NT2/D1 (cell line): Measurements from ENCODE around the gene POLG.

Experiments
- DNase-seq: peaks from one replicate; pipeline ENCODE4 v3.0.0-alpha.2; 2011; ENCODE audit warnings: low read depth, low spot score
- H3K27me3 ChIP-seq: 2 replicates; pipeline ENCODE4 v1.6.0; 2011; ENCODE audit warnings: mild to moderate bottlenecking; ENCODE audit not compliant: insufficient read length, insufficient read depth
- H3K36me3 ChIP-seq: 2 replicates; pipeline ENCODE4 v1.6.1; 2011; ENCODE audit warnings: mild to moderate bottlenecking, low read length, mixed read lengths; ENCODE audit not compliant: insufficient read depth, insufficient read length
- H3K4me1 ChIP-seq: 2 replicates; pipeline ENCODE4 v1.5.1; 2011; ENCODE audit not compliant: insufficient read depth, insufficient read length
- H3K4me3 ChIP-seq: 2 replicates; pipeline ENCODE4 v1.5.1; 2011; ENCODE audit warnings: low read depth; ENCODE audit not compliant: insufficient read length
- H3K9ac ChIP-seq: 2 replicates; pipeline ENCODE4 v1.6.0; 2011; ENCODE audit warnings: low read depth; ENCODE audit not compliant: insufficient read length
- H3K9me3 ChIP-seq: 2 replicates; pipeline ENCODE4 v1.5.1; 2011; ENCODE audit warnings: mild to moderate bottlenecking, low read length; ENCODE audit not compliant: insufficient read depth
- SUZ12 ChIP-seq: IDR thresholded peaks from 2 replicates; pipeline ENCODE4 v1.6.1; 2011; ENCODE audit not compliant: insufficient read length, insufficient read depth; ENCODE audit errors: extremely low read depth
- YY1 ChIP-seq: IDR thresholded peaks from 2 replicates; pipeline ENCODE4 v1.6.1; 2011; ENCODE audit not compliant: insufficient read length, insufficient read depth
- ZNF274 ChIP-seq: IDR thresholded peaks from 2 replicates; pipeline ENCODE4 v1.6.1; 2011; ENCODE audit warnings: mild to moderate bottlenecking, low read depth, low read length

Gene POLG

DNA sequence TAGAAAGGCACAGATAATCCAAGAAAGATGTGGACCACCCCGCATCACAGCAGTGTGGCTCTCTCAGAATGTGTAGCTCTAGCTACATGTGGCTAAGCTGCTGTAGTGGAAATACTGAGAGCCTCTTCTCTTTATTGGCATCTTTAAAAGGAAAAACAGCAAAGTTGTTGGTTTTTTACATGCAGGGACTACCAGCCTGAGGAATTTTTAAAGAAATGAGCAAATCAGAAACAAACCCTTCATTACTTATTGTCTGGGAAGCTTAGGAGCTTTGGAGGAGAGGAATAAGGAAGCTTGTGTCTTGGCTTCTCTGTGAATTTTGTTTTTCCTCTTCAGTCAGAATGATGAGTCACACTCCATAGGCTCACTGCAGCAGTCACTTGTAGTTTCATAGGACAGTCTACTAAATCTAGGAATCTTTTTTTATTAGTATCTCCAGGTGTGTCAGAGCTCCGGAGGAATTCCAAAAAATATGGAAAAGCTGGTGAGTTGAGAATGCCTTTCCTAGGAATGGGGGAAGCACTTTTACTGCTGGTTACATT is 27.5 kb downstream of the POLG start:
- Histone ChIP-seq H3K4me1 (no peaks in the 10 kb centered on the region), H3K9me3 (no peaks in the 10 kb centered on the region), H3K9ac (no peak overlapping the region), H3K4me3 (no peak overlapping the region), H3K36me3 (peaks cover 87% of the 10 kb centered on the region), H3K27me3 (no peaks in the 10 kb centered on the region)
- TF ChIP-seq YY1 = no peak
- TF ChIP-seq SUZ12 = no peak
- no peak for TF ChIP-seq ZNF274
- DNase-seq = no peak

GRCh38 chr15:89305395-89305794 is 29.2 kb downstream of the POLG start:
- Histone ChIP-seq H3K4me1 (no peaks in the 10 kb centered on the region), H3K36me3 (peaks cover 90% of the 10 kb centered on the region), H3K9ac (no peak overlapping the region), H3K4me3 (no peak overlapping the region), H3K27me3 (no peaks in the 10 kb centered on the region), H3K9me3 (no peaks in the 10 kb centered on the region)
- no peak for DNase-seq
- TF ChIP-seq ZNF274 = no peak
- TF ChIP-seq SUZ12 = no peak
- TF ChIP-seq YY1 = no peak

GRCh38 chr15:89303986-89304385 is 30.6 kb downstream of the POLG start:
- Histone ChIP-seq H3K9ac (no peak overlapping the region), H3K4me1 (no peaks in the 10 kb centered on the region), H3K36me3 (peaks cover 90% of the 10 kb centered on the region), H3K9me3 (no peaks in the 10 kb centered on the region), H3K4me3 (no peak overlapping the region), H3K27me3 (no peaks in the 10 kb centered on the region)
- no peak for TF ChIP-seq ZNF274
- no peak for TF ChIP-seq SUZ12
- no peak for TF ChIP-seq YY1
- DNase-seq = no peak

DNA sequence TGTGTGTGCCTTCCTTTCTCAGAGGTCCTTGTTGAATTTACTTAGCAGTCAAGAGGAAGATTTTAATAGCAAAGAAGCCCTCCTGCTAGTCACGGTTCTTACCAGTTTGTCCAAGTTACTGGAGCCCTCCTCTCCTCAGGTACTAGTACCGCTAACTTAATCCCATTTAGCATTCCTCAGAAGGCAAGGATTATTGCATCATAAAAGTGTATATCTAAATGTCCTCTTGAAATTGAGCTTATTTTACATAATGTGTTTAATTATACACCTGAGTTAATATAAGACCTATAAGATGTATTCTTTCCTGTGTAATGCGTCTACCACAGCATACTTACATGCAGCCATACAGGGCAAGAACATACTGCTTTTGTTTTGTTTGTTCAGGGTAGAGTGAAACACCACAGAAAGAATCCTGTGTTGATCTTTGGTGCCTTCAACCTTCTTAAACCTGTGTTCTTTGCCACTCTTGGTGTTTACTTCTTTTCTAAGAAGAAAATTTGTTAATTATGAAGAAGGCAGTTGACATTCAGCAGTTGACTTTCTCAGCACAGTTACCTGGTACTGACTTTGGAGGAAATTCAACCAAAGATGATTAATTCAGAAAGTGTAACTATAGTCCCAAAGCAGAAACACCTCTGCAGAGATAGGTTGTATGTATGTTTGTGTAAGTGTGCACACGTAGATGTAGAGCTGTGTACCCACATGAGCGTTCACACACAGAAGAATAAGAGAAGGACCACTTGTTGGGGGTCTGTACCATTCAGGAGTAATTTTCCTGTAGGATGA is 33.1 kb downstream of the POLG start:
- Histone ChIP-seq H3K9me3 (peaks cover 11% of the 10 kb centered on the region; the same call in 1 of the 2 replicates), H3K4me3 (no peak overlapping the region), H3K4me1 (no peaks in the 10 kb centered on the region), H3K27me3 (no peaks in the 10 kb centered on the region), H3K9ac (no peak overlapping the region), H3K36me3 (peaks cover 71% of the 10 kb centered on the region)
- TF ChIP-seq YY1 = no peak
- no peak for TF ChIP-seq ZNF274
- TF ChIP-seq SUZ12 = no peak
- DNase-seq = no peak

DNA sequence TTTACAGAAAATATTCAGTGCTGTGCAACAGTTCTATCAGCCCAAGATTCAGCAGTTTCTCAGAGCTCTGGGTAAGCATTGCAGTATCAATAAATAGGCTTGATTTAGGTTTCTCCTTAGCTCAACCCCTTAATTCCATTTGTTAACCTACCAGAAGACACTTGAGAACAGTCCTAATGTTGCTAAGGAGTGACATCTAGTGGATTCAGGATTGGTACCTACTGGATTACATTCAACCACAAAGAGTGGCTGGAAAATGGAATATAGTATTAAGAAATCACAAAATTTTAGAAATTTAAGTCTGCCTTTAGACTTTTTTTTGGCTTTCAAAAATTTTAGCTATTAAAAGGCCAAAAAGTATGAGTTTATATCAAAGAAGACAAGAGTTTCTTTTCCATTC is 34.7 kb downstream of the POLG start:
- DNase-seq = no peak
- Histone ChIP-seq H3K9me3 (peaks cover 14% of the 10 kb centered on the region; the same call in 1 of the 2 replicates), H3K27me3 (no peaks in the 10 kb centered on the region), H3K9ac (no peak overlapping the region), H3K36me3 (peaks cover 70% of the 10 kb centered on the region), H3K4me3 (no peak overlapping the region), H3K4me1 (no peaks in the 10 kb centered on the region)
- no peak for TF ChIP-seq ZNF274
- TF ChIP-seq YY1 = no peak

- H3K9ac ChIP-seq = no peak overlapping the region
- no peaks in the 10 kb centered on the region for H3K4me1 ChIP-seq
- peaks cover 15% of the 10 kb centered on the region; the same call in 1 of the 2 replicates for H3K9me3 ChIP-seq
- H3K27me3 ChIP-seq = no peaks in the 10 kb centered on the region
- H3K4me3 ChIP-seq = no peak overlapping the region
- no peak for TF ChIP-seq SUZ12
- TF ChIP-seq YY1 = no peak
- no peak for TF ChIP-seq ZNF274
- H3K36me3 ChIP-seq = peaks cover 74% of the 10 kb centered on the region
- no peak for DNase-seq
Measured at GRCh38 chr15:89293012-89293411, 41.6 kb downstream of the POLG start.

GRCh38 chr15:89291934-89292438 is 42.6 kb downstream of the POLG start:
- H3K4me3 ChIP-seq = no peak overlapping the region
- H3K9me3 ChIP-seq = 0 out of 2 replicates have a peak, but pooled peaks cover 5% of the 10 kb centered on the region
- peaks cover 80% of the 10 kb centered on the region for H3K36me3 ChIP-seq
- no peaks in the 10 kb centered on the region for H3K27me3 ChIP-seq
- TF ChIP-seq ZNF274 (no peak), SUZ12 (no peak), YY1 (no peak)
- no peak overlapping the region for H3K9ac ChIP-seq
- no peak for DNase-seq
- no peaks in the 10 kb centered on the region for H3K4me1 ChIP-seq

GRCh38 chr15:89283201-89283600 is 51.4 kb downstream of the POLG start:
- no peak for DNase-seq
- Histone ChIP-seq H3K9ac (no peak overlapping the region), H3K9me3 (peaks cover 15% of the 10 kb centered on the region; the same call in 1 of the 2 replicates), H3K4me1 (no peaks in the 10 kb centered on the region), H3K27me3 (no peaks in the 10 kb centered on the region), H3K36me3 (peaks cover 93% of the 10 kb centered on the region), H3K4me3 (no peak overlapping the region)
- TF ChIP-seq SUZ12 (no peak), YY1 (no peak), ZNF274 (no peak)
